Bronchial epithelial cell (primary cell): ENCODE data around the gene CEP128. TPM values are rescaled to one million over a fixed set of nuclear protein-coding genes. Genes with fewer than 3 reads are reported as not detected.

ENCODE experiments used
- DNase-seq: peaks from one replicate; pipeline ENCODE4 v3.0.0-alpha.2; 2010; ENCODE audit warnings: low read depth
- FAIRE-seq: peaks from 2 replicates; lab custom pipeline; 2011; peaks lifted over from hg19 to GRCh38; lab: Jason Lieb, UNC
- H3K27me3 ChIP-seq: 2 replicates; pipeline ENCODE4 v1.5.1; 2011; ENCODE audit warnings: low read length; ENCODE audit not compliant: control insufficient read depth, insufficient read depth
- H3K36me3 ChIP-seq: 2 replicates; pipeline ENCODE4 v1.5.1; 2011; ENCODE audit warnings: low read length; ENCODE audit not compliant: control insufficient read depth, insufficient read depth
- H3K4me3 ChIP-seq: 2 replicates; pipeline ENCODE4 v1.5.1; 2011; ENCODE audit warnings: mild to moderate bottlenecking, low read depth, low read length, control low read depth
- CTCF ChIP-seq: IDR thresholded peaks from 2 replicates; pipeline ENCODE4 v1.5.1; 2011; ENCODE audit warnings: mild to moderate bottlenecking, moderate library complexity, low read length, control low read depth, inconsistent platforms; ENCODE audit not compliant: insufficient read depth, severe bottlenecking
- total RNA-seq: library from RNA; depleted of rRNA; stranded (reverse); fragments of >200 nt; gene quantifications from 2 replicates; pipeline ENCODE4 v1.2.1, GENCODE V29; 2014

The CEP128 gene
- total RNA-seq, 1 donor from 2014 or later: 6.6 TPM

DNA sequence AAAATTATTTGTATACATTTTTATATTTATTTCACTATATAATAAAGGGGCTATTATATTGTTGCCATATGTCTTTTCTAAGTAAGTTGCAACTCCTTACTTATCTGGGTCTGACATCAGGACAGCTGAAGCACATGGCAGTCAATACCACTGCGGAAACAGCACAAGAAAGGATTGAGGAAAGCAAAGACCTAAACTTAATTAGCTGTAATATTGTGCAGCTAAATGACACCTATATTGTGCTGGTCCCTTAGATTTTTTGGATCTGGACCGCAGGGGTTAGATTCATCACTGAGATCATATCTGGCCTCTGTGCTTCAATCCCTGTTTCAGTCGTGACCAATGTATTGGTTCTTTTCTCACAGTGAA, 370.6 kb downstream of the CEP128 start:
- FAIRE-seq (no peak), DNase-seq (no peak)
- H3K4me3 ChIP-seq: no peak overlapping the region
- no peaks in the 10 kb centered on the region for H3K36me3 ChIP-seq
- no peak for TF ChIP-seq CTCF
- no peaks in the 10 kb centered on the region for H3K27me3 ChIP-seq

GRCh38 chr14:80567905-80568536, 373.5 kb downstream of the CEP128 start:
- Histone ChIP-seq H3K4me3 (no peak overlapping the region), H3K36me3 (no peaks in the 10 kb centered on the region), H3K27me3 (no peaks in the 10 kb centered on the region)
- DNase-seq: peak; percentile 97
- FAIRE-seq: no peak
- TF ChIP-seq CTCF: no peak

DNA sequence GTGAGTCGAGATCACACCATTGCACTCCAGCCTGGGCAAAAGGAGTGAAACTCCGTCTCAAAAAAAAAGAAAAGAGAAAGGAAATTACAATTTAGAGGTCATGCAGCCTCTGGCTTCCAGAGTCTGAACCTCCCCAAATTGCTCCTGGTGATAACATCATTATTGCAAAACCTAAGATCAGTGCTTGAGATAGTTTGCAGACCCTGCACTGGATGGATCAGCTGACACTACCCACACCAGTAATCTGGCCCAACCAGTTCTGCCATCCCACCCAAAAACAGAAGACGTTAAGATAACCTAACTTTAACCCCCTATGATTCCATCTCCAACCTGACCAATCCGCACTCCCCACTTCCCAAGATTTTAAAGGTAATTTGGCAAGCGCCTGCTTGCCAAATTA, 376.5 kb downstream of the CEP128 start:
- Histone ChIP-seq H3K36me3 (no peaks in the 10 kb centered on the region), H3K27me3 (no peaks in the 10 kb centered on the region), H3K4me3 (no peak overlapping the region)
- no peak for FAIRE-seq
- TF ChIP-seq CTCF: no peak
- no peak for DNase-seq

DNA sequence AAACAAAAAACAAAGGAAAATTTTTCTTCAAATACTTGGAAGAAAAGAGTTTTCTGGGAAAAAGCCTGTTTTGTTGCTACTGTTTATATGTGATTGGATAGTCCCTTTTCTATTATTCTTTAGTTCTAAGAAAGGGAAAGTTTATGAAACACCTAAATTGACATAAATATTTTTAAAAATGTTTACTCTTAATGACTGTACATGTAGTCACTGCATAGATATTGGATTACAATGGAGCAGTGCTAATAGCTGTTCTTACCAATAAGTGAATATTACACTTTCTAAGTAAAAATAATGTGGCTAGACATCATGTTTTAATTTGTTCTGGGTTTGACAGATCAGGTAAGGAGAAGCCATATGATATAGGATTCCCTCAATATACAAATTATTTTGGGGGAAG, 377.5 kb downstream of the CEP128 start:
- no peak for FAIRE-seq
- peak; percentile 40 for DNase-seq
- Histone ChIP-seq H3K4me3 (no peak overlapping the region), H3K36me3 (no peaks in the 10 kb centered on the region), H3K27me3 (no peaks in the 10 kb centered on the region)
- TF ChIP-seq CTCF: no peak

DNA sequence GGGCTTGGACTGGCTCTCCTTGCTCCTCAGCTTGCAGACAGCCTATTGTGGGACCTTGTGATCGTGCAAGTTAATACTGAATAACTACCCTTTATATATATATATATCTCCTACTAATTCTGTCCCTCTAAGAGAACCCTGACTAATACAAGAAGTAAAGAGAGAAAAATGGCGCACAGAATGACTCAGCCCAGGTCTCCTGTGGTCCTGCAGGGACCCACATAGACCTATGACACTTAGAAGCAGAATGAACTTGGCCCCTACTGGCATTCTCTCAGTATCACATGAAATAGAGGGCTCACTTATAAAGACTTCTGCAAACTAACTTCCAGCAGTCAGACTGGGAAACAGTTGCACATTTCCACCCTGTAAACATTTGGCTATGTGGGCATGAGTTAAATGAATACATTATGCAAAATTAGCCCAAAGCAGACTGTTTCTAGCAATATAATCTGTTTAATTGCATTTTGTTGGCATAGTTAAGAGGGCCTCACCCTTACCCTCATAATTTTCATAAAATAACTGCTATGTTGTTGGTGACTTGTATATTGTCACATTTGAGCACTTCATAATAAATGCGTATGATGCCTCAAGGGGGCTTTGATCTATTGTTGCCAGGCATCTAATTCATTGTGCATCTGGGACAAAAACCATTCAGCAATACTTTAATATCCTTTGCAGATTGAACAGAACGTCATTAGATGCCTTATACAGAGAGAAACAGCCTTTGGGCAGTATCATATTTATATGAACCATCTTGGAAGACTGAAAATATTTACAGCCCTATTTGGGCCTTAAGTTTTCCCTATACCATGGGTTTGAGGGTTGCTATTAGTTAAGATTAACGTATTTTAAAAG, 380.5 kb downstream of the CEP128 start:
- H3K36me3 ChIP-seq: no peaks in the 10 kb centered on the region
- DNase-seq (no peak), FAIRE-seq (no peak)
- H3K4me3 ChIP-seq: no peak overlapping the region
- TF ChIP-seq CTCF: no peak
- no peaks in the 10 kb centered on the region for H3K27me3 ChIP-seq

DNA sequence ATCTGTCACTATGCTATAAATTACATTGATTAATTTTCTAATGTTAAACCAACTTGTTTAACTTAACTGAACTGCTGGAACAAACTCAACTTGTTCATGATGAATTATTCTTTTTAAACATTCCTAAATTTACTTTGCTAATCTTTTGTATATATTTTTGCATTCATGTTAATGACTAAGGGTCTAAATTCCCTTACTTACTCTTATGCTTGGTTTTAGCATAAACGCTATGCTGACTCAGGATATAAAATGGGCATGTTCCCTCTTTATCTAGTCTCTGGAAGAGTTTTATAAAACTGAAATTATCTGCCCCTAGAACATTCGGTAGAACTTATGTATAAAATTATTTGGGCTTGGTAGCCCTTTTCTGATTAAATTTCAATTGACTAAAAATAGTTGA, 387.4 kb downstream of the CEP128 start:
- FAIRE-seq: no peak

More for the DNA sequence above, 387.4 kb downstream of the CEP128 start:
- no peak for DNase-seq
- TF ChIP-seq CTCF: no peak
- no peaks in the 10 kb centered on the region for H3K36me3 ChIP-seq
- H3K27me3 ChIP-seq: no peaks in the 10 kb centered on the region
- H3K4me3 ChIP-seq: no peak overlapping the region
